Tibial nerve (tissue), 4 donors: ENCODE measurements around the gene TSEN15.

Source experiments
- CTCF ChIP-seq, 5 experiments: fragments of 200-600 bp in 3 of 5; fragments of 450-650 bp in 2 of 5; sonication (generic) in 3 of 5; IDR thresholded peaks; one replicate each; pipeline ENCODE4 v1.5.1; 2016 to 2019; ENCODE audit warnings: antibody characterized with exemption in 5 of 5, mild to moderate bottlenecking in 3 of 5, moderate library complexity in 2 of 5
- EP300 ChIP-seq, 2 donors: sonication (generic); formaldehyde crosslinking; IDR thresholded peaks; one replicate each; pipeline ENCODE4 v1.6.1; 2017; ENCODE audit warnings: antibody characterized with exemption in 2 of 2, mild to moderate bottlenecking in 1 of 2

- no peak for TF ChIP-seq CTCF (IDR thresholded peaks at IDR 0.05)
- TF ChIP-seq EP300 (IDR thresholded peaks at IDR 0.05), result no peak
Observed at GRCh38 chr1:184004935-184005334, 46.6 kb upstream of the TSEN15 start.
